H9 (cell line): ENCODE results near the gene ACTL6B. TPM values are rescaled to one million over a fixed set of nuclear protein-coding genes. Genes with fewer than 3 reads are reported as not detected.

ENCODE experiments used
- DNase-seq: peaks from one replicate; pipeline ENCODE4 v3.0.0-alpha.2; 2017
- H2AFZ ChIP-seq: one replicate; pipeline ENCODE4 v1.6.1; 2013; ENCODE audit warnings: mild to moderate bottlenecking, low read length, control low read depth, moderate library complexity
- H2AK5ac ChIP-seq: 2 replicates; pipeline ENCODE4 v1.6.1; 2013; ENCODE audit warnings: low read length, control low read depth, mixed read lengths; ENCODE audit not compliant: insufficient read length
- H2BK120ac ChIP-seq: one replicate; pipeline ENCODE4 v1.6.1; 2013; ENCODE audit warnings: low read depth, mild to moderate bottlenecking, low read length, control low read depth, inconsistent platforms; ENCODE audit not compliant: poor library complexity, severe bottlenecking
- H2BK12ac ChIP-seq: 2 replicates; pipeline ENCODE4 v1.6.1; 2013; ENCODE audit warnings: low read length, control low read depth, mixed read lengths, low read depth; ENCODE audit not compliant: insufficient read length
- H2BK15ac ChIP-seq: 2 replicates; pipeline ENCODE4 v1.6.1; 2013; ENCODE audit warnings: low read depth, low read length, control low read depth
- H2BK20ac ChIP-seq: one replicate; pipeline ENCODE4 v1.6.1; 2013; ENCODE audit warnings: low read depth, mild to moderate bottlenecking, low read length, control low read depth, inconsistent platforms; ENCODE audit not compliant: poor library complexity, severe bottlenecking
- H2BK5ac ChIP-seq: 2 replicates; pipeline ENCODE4 v1.6.1; 2013; ENCODE audit warnings: low read length, control low read depth, mixed read lengths; ENCODE audit not compliant: insufficient read length
- H3K14ac ChIP-seq: 2 replicates; pipeline ENCODE4 v1.6.1; 2013; ENCODE audit warnings: low read length, control low read depth; ENCODE audit not compliant: insufficient read depth
- H3K18ac ChIP-seq: 2 replicates; pipeline ENCODE4 v1.6.1; 2013; ENCODE audit warnings: low read depth, mild to moderate bottlenecking, mixed read lengths, low read length, control low read depth; ENCODE audit not compliant: insufficient read length
- H3K23ac ChIP-seq: 2 replicates; pipeline ENCODE4 v1.6.1; 2013; ENCODE audit warnings: low read length, control low read depth, mixed read lengths, low read depth; ENCODE audit not compliant: insufficient read length
- H3K23me2 ChIP-seq: 2 replicates; pipeline ENCODE4 v1.6.1; 2013; ENCODE audit warnings: low read depth, mild to moderate bottlenecking, mixed read lengths, low read length, control low read depth; ENCODE audit not compliant: insufficient read length, poor library complexity, severe bottlenecking
- H3K27ac ChIP-seq: 2 replicates; pipeline ENCODE4 v1.5.1; 2013; ENCODE audit warnings: low read length, control low read depth, mixed read lengths, low read depth; ENCODE audit not compliant: insufficient read length
- H3K27me3 ChIP-seq: 2 replicates; pipeline ENCODE4 v1.6.1; 2013; ENCODE audit warnings: low read length, control low read depth, inconsistent platforms; ENCODE audit not compliant: insufficient read depth
- H3K4ac ChIP-seq: 2 replicates; pipeline ENCODE4 v1.6.1; 2013; ENCODE audit warnings: low read depth, mild to moderate bottlenecking, control low read depth, inconsistent platforms, low read length, moderate library complexity
- H3K4me1 ChIP-seq: 2 replicates; pipeline ENCODE4 v1.6.1; 2013; ENCODE audit warnings: low read length, control low read depth, inconsistent platforms; ENCODE audit not compliant: insufficient read depth
- H3K4me2 ChIP-seq: 2 replicates; pipeline ENCODE4 v1.6.1; 2013; ENCODE audit warnings: low read length, control low read depth, mixed read lengths; ENCODE audit not compliant: insufficient read length, insufficient read depth
- H3K56ac ChIP-seq: 2 replicates; pipeline ENCODE4 v1.6.1; 2013; ENCODE audit warnings: low read depth, mild to moderate bottlenecking, mixed read lengths, low read length, control low read depth; ENCODE audit not compliant: insufficient read length
- H3K79me1 ChIP-seq: 2 replicates; pipeline ENCODE4 v1.6.1; 2013; ENCODE audit warnings: low read depth, mild to moderate bottlenecking, moderate library complexity, low read length, control low read depth, inconsistent platforms; ENCODE audit not compliant: insufficient read depth, poor library complexity, severe bottlenecking
- H3K79me2 ChIP-seq: 2 replicates; pipeline ENCODE4 v1.6.1; 2013; ENCODE audit warnings: low read length, control low read depth, inconsistent platforms; ENCODE audit not compliant: insufficient read depth
- H3K9ac ChIP-seq: 2 replicates; pipeline ENCODE4 v1.6.1; 2013; ENCODE audit warnings: low read length, control low read depth, mixed read lengths; ENCODE audit not compliant: insufficient read length; ENCODE audit errors: extremely low read depth
- H3K9me3 ChIP-seq: one replicate; pipeline ENCODE4 v1.6.1; 2013; ENCODE audit warnings: low read depth, low read length, inconsistent platforms; ENCODE audit not compliant: control insufficient read depth
- H3T11ph ChIP-seq: one replicate; pipeline ENCODE4 v1.6.1; 2013; ENCODE audit warnings: mild to moderate bottlenecking, low read length, control low read depth, inconsistent platforms
- H4K20me1 ChIP-seq: one replicate; pipeline ENCODE4 v1.6.1; 2013; ENCODE audit not compliant: control insufficient read depth, insufficient read length, insufficient read depth
- H4K5ac ChIP-seq: 2 replicates; pipeline ENCODE4 v1.6.1; 2013; ENCODE audit warnings: low read depth, mild to moderate bottlenecking, mixed read lengths, low read length, control low read depth; ENCODE audit not compliant: insufficient read length
- H4K8ac ChIP-seq: replicated peaks from 2 replicates; pipeline ENCODE4 v1.6.1; 2013; ENCODE audit warnings: low read length, control low read depth, mixed read lengths, low read depth; ENCODE audit not compliant: insufficient read length
- H4K91ac ChIP-seq: 2 replicates; pipeline ENCODE4 v1.6.1; 2013; ENCODE audit warnings: low read depth, mild to moderate bottlenecking, moderate library complexity, mixed read lengths, low read length, control low read depth; ENCODE audit not compliant: insufficient read length
- H3K27ac Mint-ChIP-seq, 3 experiments: 2 replicates in 2 of 3; 3 replicates in 1 of 3; pipeline ENCODE4 v1.8.0; 2020 to 2021; ENCODE audit warnings: mixed read lengths in 3 of 3, mild to moderate bottlenecking in 1 of 3, moderate library complexity in 1 of 3
- H3K27me3 Mint-ChIP-seq: 2 replicates; pipeline ENCODE4 v1.8.0; 2021; ENCODE audit warnings: low read depth, mild to moderate bottlenecking, moderate library complexity, mixed read lengths
- H3K36me3 Mint-ChIP-seq, 3 experiments: 2 replicates in 2 of 3; 3 replicates in 1 of 3; pipeline ENCODE4 v1.8.0; 2020 to 2021; ENCODE audit warnings: low read depth in 3 of 3, mixed read lengths in 3 of 3; ENCODE audit not compliant: insufficient read depth in 1 of 3
- H3K4me1 Mint-ChIP-seq, 2 experiments: 2 replicates each; pipeline ENCODE4 v1.8.0; 2020; ENCODE audit warnings: mixed read lengths in 2 of 2
- H3K4me3 Mint-ChIP-seq, 2 experiments: 2 replicates in 1 of 2; 3 replicates in 1 of 2; pipeline ENCODE4 v1.8.0; 2020 to 2021; ENCODE audit warnings: mild to moderate bottlenecking in 2 of 2, mixed read lengths in 2 of 2, moderate library complexity in 1 of 2
- H3K9me3 Mint-ChIP-seq, 2 experiments: 2 replicates in 1 of 2; 3 replicates in 1 of 2; pipeline ENCODE4 v1.8.0; 2020; ENCODE audit warnings: mild to moderate bottlenecking in 2 of 2, mixed read lengths in 2 of 2, moderate library complexity in 1 of 2
- CTCF ChIP-seq: fragments of 200-600 bp; sonication (generic); conservative IDR thresholded peaks from 3 replicates; pipeline ENCODE4 v1.8.0; 2021; ENCODE audit warnings: antibody characterized with exemption, mild to moderate bottlenecking
- WGBS: extraction: QIAGEN DNeasy Blood & Tissue Kit; methylation state at CpG from one replicate; pipeline ENCODE4 v1.1.7; 2013; ENCODE audit warnings: missing lambda C conversion rate, low lambda C conversion rate, mixed read lengths; ENCODE audit not compliant: insufficient read length; ENCODE audit errors: extremely low coverage; 5-methylcytosine and 5-hydroxymethylcytosine counted together
- total RNA-seq: library from RNA; stranded (reverse); gene quantifications from 2 replicates; pipeline ENCODE4 v1.2.1, GENCODE V29; 2021

The ACTL6B gene
- total RNA-seq, 1 experiment from 2014 or later: 0.50 TPM

GRCh38 chr7:100694098-100694745 is 38.0 kb upstream of the ACTL6B start, which contains the start of gene GIGYF1:
Gene GIGYF1, minus strand, starts transcription at chr7:100694250. Its CDS starts 6,012 bp downstream, at chr7:100688238.
- Mint-ChIP-seq H3K9me3 (no peaks in the 10 kb centered on the region), H3K4me1 (peaks cover 35 to 36% of the 10 kb centered on the region in 2 experiments), H3K27me3 (peaks cover 2% of the 10 kb centered on the region; the same call in 1 of the 2 replicates), H3K4me3 (peak within 1 kb of the TSS; percentile 97), H3K27ac (peak within 1 kb of the TSS; percentile 92 to 98 (median 96)), H3K36me3 (peaks cover 8 to 17% (median 15%) of the 10 kb centered on the region in 3 experiments)
- peak within 1 kb of the TSS; percentile 59 for H3K14ac ChIP-seq
- peaks cover 12% of the 10 kb centered on the region for H3K23me2 ChIP-seq
- no peak within 1 kb of the TSS for H4K8ac ChIP-seq
- H3K4me2 ChIP-seq: peak within 1 kb of the TSS; percentile 80
- peak within 1 kb of the TSS; percentile 82 for H3K9ac ChIP-seq
- H3K27me3 ChIP-seq: no peaks in the 10 kb centered on the region
- no peaks in the 10 kb centered on the region for H4K20me1 ChIP-seq
- H2BK120ac ChIP-seq: no peak within 1 kb of the TSS
- no peak within 1 kb of the TSS for H4K5ac ChIP-seq
- H3K23ac ChIP-seq: no peak within 1 kb of the TSS
- peaks cover 30% of the 10 kb centered on the region; the same call in 1 of the 2 replicates for H3K79me2 ChIP-seq
- H3T11ph ChIP-seq: no peak within 1 kb of the TSS
- no peak within 1 kb of the TSS for H2BK15ac ChIP-seq
- no peak within 1 kb of the TSS for H2BK20ac ChIP-seq
- H3K18ac ChIP-seq: peak within 1 kb of the TSS; percentile 66
- H2AFZ ChIP-seq: no peak within 1 kb of the TSS
- H3K56ac ChIP-seq: no peak within 1 kb of the TSS
- peak within 1 kb of the TSS; percentile 97 for H3K27ac ChIP-seq
- no peak for TF ChIP-seq CTCF
- H3K9me3 ChIP-seq: no peaks in the 10 kb centered on the region
- no CpG with 5 or more reads among the region's 102 CpGs for WGBS
- H2AK5ac ChIP-seq: no peak within 1 kb of the TSS
- H3K4ac ChIP-seq: no peak within 1 kb of the TSS
- H2BK5ac ChIP-seq: no peak within 1 kb of the TSS
- peaks cover 5% of the 10 kb centered on the region for H3K79me1 ChIP-seq
- peak; percentile 72 for DNase-seq
- H3K4me1 ChIP-seq: 0 out of 2 replicates have a peak, but pooled peaks cover 5% of the 10 kb centered on the region
- no peak within 1 kb of the TSS for H4K91ac ChIP-seq
- no peak within 1 kb of the TSS for H2BK12ac ChIP-seq
